GM12878 (cell line): ENCODE results near the gene RHBDF2. TPM values are rescaled to one million over a fixed set of nuclear protein-coding genes. Genes with fewer than 3 reads are reported as not detected.

Experiments used
- ATAC-seq: fragments of 200-7000 bp; cut with Tn5 transposase; 3 replicates; pipeline ENCODE4 v1.9.1; 2020; ENCODE audit warnings: mild to moderate bottlenecking, moderate library complexity
- BruUV-seq: library from RNA; stranded (reverse); fragments of 400-500 nt; replicated peaks from 2 replicates; lab custom pipeline; 2021; lab: Mats Ljungman, UMichigan
- CTCF ChIA-PET: fragments of 300-600 bp; sonication (Branson Sonifier 250); formaldehyde crosslinking; extraction: SDS; loops from one replicate; lab custom pipeline; 2021; ENCODE audit warnings: inconsistent platforms; lab: Yijun Ruan, JAX
- POLR2A ChIA-PET: fragments of 350-600 bp; formaldehyde crosslinking; extraction: SDS; loops from one replicate; lab custom pipeline; 2021; ENCODE audit warnings: inconsistent platforms; lab: Charles Lee
- RAD21 ChIA-PET: fragments of 300-600 bp; sonication (Branson Sonifier 250); formaldehyde crosslinking; loops from one replicate; lab custom pipeline; 2023; ENCODE audit warnings: antibody characterized with exemption; ENCODE audit not compliant: unreplicated experiment; lab: Charles Lee
- SMC1A ChIA-PET: fragments of 300-600 bp; sonication (Branson Sonifier 250); formaldehyde crosslinking; loops from one replicate; lab custom pipeline; 2023; ENCODE audit not compliant: unreplicated experiment, uncharacterized antibody; lab: Charles Lee
- DNase-seq: peaks from one replicate; pipeline ENCODE4 v3.0.0-alpha.2; 2011; ENCODE audit warnings: low read depth, low spot score
- FAIRE-seq: peaks from 3 replicates; lab custom pipeline; 2011; peaks lifted over from hg19 to GRCh38; lab: Jason Lieb, UNC
- H2AFZ ChIP-seq: 2 replicates; pipeline ENCODE4 v1.6.0; 2011; ENCODE audit warnings: low read depth, low read length, control low read depth; ENCODE audit not compliant: control insufficient read depth
- H3K27ac ChIP-seq: 2 replicates; pipeline ENCODE4 v1.5.1; 2011; ENCODE audit warnings: control low read depth; ENCODE audit not compliant: control insufficient read depth, insufficient read depth
- H3K27me3 ChIP-seq, 2 experiments: replicated peaks in 1 of 2; 2 replicates each; pipeline versions ENCODE4 v1.6.0 to v1.6.1; 2011; ENCODE audit warnings: low read length in 1 of 2; ENCODE audit not compliant: control insufficient read depth in 2 of 2, insufficient read depth in 2 of 2
- H3K36me3 ChIP-seq, 2 experiments: 2 replicates each; pipeline ENCODE4 v1.5.1; 2011; ENCODE audit warnings: low read length in 1 of 2; ENCODE audit not compliant: control insufficient read depth in 2 of 2, insufficient read depth in 2 of 2
- H3K4me1 ChIP-seq: 2 replicates; pipeline ENCODE4 v1.6.1; 2011; ENCODE audit warnings: mild to moderate bottlenecking, low read length, moderate library complexity, mixed read lengths; ENCODE audit not compliant: control insufficient read depth, insufficient read depth
- H3K4me2 ChIP-seq: 2 replicates; pipeline ENCODE4 v1.6.0; 2011; ENCODE audit warnings: control low read depth; ENCODE audit not compliant: control insufficient read depth, insufficient read depth
- H3K4me3 ChIP-seq: fragments of 200-600 bp; sonication (generic); 2 replicates; pipeline ENCODE4 v1.5.1; 2016
- H3K79me2 ChIP-seq: 2 replicates; pipeline ENCODE4 v1.6.0; 2011; ENCODE audit warnings: low read length; ENCODE audit not compliant: control insufficient read depth, insufficient read depth
- H3K9ac ChIP-seq: 2 replicates; pipeline ENCODE4 v1.8.0; 2011; ENCODE audit warnings: low read length, control low read depth, mixed read lengths; ENCODE audit not compliant: control insufficient read depth, insufficient read depth
- H3K9me3 ChIP-seq: replicated peaks from 3 replicates; pipeline ENCODE4 v1.5.1; 2011; ENCODE audit warnings: mild to moderate bottlenecking, low read length; ENCODE audit not compliant: control insufficient read depth, insufficient read depth
- H4K20me1 ChIP-seq: 2 replicates; pipeline ENCODE4 v1.6.0; 2011; ENCODE audit not compliant: control insufficient read depth, insufficient read depth
- ATF7 ChIP-seq: fragments of 450-650 bp; IDR thresholded peaks from 2 replicates; pipeline ENCODE4 v1.6.1; 2016; ENCODE audit warnings: low read depth, mild to moderate bottlenecking
- MXI1 ChIP-seq: fragments of 150-350 bp; IDR thresholded peaks from 2 replicates; pipeline ENCODE4 v1.6.1; 2011; ENCODE audit warnings: low read depth, mild to moderate bottlenecking, inconsistent platforms, low read length, improper control_type of control experiment
- WGBS: methylation state at CpG from one replicate; pipeline ENCODE4 v1.1.6; 2016; ENCODE audit warnings: low lambda C conversion rate; ENCODE audit not compliant: insufficient replicate concordance, insufficient coverage; ENCODE audit errors: missing lambda C conversion rate; 5-methylcytosine and 5-hydroxymethylcytosine counted together
- in situ Hi-C: fragments of 300-500 bp; cut with MboI; formaldehyde crosslinking; loops from 9 replicates; pipeline ENCODE4 v1.14.3; 2018; ENCODE audit warnings: mixed read lengths
- intact Hi-C: fragments of 100-400 bp; cut with micrococcal nuclease; formaldehyde crosslinking; loops from one replicate; pipeline ENCODE4 v1.14.2; 2022; ENCODE audit not compliant: unreplicated experiment
- polyA plus RNA-seq, 11 experiments: library from polyadenylated mRNA; depleted of rRNA in 4 of 11; unstranded in 6 of 11; stranded (reverse) in 5 of 11; fragments of >200 nt; fragmentation: Nextera tagmentation in 4 of 11; fragmentation: Illumina TruSeq in 1 of 11; extraction: Ambion mirVana in 4 of 11; extraction: Trizol in 1 of 11; gene quantifications; 1 replicate in 1 of 11; 2 replicates in 10 of 11; pipeline versions ENCODE4 v1.2.1 to v1.2.3, GENCODE V29; 2011 to 2016; ENCODE audit warnings: inconsistent platforms in 2 of 11, missing spikeins in 2 of 11, low read depth in 1 of 11
- total RNA-seq, 4 experiments: library from RNA; depleted of rRNA in 3 of 4; stranded (reverse); fragments of >200 nt in 3 of 4; fragmentation: Illumina TruSeq in 1 of 4; extraction: Trizol in 1 of 4; gene quantifications; 2 replicates each; pipeline versions ENCODE4 v1.2.1 to v1.2.3, GENCODE V29; 2013 to 2021
- TF ChIP-seq, protein P1 (sequence below): IDR thresholded peaks from 2 replicates; pipeline ENCODE4 v1.6.1; 2012; ENCODE audit warnings: mild to moderate bottlenecking, low read depth, low read length

The RHBDF2 gene
- total and polyA plus RNA-seq, 10 of the 15 experiments (the other 5 are each of a cell fraction or from before 2014, with no cell fraction given), result 0.97 to 43.0 (median 18.7) TPM

DNA sequence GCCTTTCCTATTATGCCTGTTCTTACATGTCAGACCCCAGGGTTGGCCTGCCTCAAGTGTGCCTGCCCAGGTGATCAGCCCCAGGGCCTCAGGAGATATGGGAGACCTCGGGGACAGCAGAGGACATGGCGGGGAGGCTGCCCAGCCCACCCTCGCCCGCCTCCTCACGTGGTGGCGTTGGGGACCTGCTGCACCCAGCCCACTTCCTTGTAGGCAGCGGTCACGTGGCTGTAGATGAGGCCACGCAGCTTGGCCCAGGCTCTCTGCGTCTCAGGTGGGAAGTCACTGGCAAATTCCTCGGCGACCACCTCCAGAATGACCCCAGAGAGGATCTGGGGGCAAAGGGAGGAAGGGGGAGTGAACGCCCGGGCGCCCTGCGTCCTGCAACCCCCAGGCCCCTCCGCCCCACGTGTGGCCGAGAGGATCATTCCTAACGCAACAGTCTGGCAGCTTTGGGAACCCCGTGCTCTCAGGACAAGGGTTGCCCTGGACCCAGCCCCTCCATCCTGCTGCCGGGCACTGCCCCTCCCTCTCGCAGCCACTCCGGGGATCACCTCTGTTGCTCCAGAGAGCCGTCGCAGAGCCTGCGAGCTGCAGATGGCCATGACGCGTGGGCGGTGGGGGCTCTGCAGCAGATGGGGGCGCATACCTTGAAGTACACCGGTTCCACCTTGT is 29.7 kb upstream of the RHBDF2 start:
- Histone ChIP-seq H3K9ac (no peak overlapping the region), H3K27ac (no peak overlapping the region), H3K4me3 (no peak overlapping the region), H3K27me3 (peaks cover 0 to under 1% of the 10 kb centered on the region in 2 experiments; a peak in 3 of 4 replicates), H3K9me3 (no peaks in the 10 kb centered on the region)
- in situ Hi-C loops, result no loop called here
- RAD21 ChIA-PET, result no interaction called here
- 54% methylated on average over 32 of the region's 32 CpGs for WGBS
- TF ChIP-seq ATF7 (no peak), MXI1 (no peak)
- TF ChIP-seq, protein P1, sequence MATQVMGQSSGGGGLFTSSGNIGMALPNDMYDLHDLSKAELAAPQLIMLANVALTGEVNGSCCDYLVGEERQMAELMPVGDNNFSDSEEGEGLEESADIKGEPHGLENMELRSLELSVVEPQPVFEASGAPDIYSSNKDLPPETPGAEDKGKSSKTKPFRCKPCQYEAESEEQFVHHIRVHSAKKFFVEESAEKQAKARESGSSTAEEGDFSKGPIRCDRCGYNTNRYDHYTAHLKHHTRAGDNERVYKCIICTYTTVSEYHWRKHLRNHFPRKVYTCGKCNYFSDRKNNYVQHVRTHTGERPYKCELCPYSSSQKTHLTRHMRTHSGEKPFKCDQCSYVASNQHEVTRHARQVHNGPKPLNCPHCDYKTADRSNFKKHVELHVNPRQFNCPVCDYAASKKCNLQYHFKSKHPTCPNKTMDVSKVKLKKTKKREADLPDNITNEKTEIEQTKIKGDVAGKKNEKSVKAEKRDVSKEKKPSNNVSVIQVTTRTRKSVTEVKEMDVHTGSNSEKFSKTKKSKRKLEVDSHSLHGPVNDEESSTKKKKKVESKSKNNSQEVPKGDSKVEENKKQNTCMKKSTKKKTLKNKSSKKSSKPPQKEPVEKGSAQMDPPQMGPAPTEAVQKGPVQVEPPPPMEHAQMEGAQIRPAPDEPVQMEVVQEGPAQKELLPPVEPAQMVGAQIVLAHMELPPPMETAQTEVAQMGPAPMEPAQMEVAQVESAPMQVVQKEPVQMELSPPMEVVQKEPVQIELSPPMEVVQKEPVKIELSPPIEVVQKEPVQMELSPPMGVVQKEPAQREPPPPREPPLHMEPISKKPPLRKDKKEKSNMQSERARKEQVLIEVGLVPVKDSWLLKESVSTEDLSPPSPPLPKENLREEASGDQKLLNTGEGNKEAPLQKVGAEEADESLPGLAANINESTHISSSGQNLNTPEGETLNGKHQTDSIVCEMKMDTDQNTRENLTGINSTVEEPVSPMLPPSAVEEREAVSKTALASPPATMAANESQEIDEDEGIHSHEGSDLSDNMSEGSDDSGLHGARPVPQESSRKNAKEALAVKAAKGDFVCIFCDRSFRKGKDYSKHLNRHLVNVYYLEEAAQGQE, result no peak
- TF ChIP-seq, all 136 proteins: peak for 0
- DNase-seq (no peak), FAIRE-seq (no peak), ATAC-seq (no peak)
- no peak overlapping the region for H2AFZ ChIP-seq
- CTCF ChIA-PET, result interaction anchor here (4.0 kb wide), 1 partner anchor 15 kb away, joined by 35 read pairs; no protein-coding TSS in a partner anchor
- H4K20me1 ChIP-seq, result no peaks in the 10 kb centered on the region
- SMC1A ChIA-PET, result no interaction called here
- BruUV-seq, result no TSS peak
- POLR2A ChIA-PET, result no interaction called here
- no peak overlapping the region for H3K4me2 ChIP-seq
- intact Hi-C loops, result no loop called here
- peaks cover 12% of the 10 kb centered on the region for H3K4me1 ChIP-seq
- H3K36me3 ChIP-seq, result no peaks in the 10 kb centered on the region
- no peaks in the 10 kb centered on the region for H3K79me2 ChIP-seq
